ENCODE data around the gene OSBP2.

The OSBP2 gene

DNA sequence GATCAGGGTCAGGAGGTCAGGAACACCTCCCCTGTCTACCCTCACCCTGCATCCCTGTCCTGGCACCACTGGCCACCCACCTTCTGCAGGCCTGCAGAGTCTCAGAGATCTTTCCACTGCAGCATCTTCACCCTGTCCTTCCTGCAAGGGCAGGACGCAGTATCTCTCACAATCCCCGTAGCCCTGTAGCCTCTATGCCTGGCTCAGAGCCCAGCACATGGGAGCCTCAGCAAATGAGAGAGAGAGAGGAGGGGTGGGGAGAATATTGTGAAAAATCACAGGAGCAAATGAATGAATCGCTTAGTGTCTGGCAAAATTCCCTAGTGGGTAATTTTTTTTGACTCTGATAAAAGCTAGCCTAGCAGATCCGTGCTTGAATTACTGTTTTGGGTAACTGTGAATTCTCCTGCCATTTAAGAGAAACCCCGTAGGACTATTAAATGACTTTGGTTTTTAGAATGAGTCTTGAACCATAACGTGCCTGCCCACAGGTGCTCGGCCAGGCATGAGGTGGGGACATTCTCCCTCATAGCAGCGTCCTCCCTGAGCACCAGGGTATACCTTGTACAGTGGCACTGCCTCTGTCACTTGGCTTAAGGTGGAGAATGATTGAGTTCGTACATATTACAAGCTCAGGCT is 182.4 kb downstream of the OSBP2 start:
- DNase-seq (ENCODE audit: low read depth in 4 of 4, low spot score in 1 of 4), result no peak

DNA sequence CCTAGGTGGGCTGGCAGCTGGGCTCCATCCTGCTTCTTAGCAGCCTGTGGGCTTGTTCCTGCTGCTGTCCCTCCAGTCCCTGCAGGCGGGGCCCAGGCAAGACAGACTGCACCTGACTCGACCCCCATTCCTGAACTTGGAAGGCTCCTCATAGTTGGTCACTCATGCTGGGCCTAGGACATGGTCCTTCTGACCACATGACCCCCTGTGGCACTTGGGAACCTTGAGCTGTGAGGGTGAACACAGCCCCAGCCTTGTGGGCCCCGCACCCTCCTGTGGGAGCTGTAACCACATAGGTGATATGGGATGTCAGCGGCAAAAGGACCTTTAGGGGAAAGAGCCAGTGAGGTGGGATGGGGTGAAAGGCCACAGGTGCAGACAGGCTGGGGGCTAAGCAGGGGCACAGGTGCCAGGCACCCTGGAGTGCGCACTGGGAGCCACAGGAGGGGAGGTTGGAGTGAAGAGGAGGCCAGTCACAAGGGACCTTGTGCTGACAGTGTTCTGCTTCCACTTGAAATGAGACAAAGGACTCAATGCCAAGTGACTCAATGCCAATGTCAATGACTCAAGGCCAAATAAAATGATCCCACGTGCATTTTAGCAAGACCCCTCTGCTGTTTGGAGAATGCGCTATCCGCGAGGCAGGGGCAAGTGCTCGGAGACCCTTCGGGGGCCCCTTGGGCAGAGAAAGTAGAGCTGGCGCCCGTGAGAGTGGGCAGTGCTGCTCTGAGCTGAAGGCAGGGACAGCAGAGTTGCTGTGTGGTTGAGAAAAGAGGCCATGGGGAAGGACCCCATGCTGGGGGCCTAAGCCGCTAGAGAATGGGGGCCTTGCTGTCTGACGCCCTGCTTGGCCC is 183.2 kb downstream of the OSBP2 start:
- DNase-seq (ENCODE audit: low read depth in 4 of 4, low spot score in 1 of 4), result no peak

DNA sequence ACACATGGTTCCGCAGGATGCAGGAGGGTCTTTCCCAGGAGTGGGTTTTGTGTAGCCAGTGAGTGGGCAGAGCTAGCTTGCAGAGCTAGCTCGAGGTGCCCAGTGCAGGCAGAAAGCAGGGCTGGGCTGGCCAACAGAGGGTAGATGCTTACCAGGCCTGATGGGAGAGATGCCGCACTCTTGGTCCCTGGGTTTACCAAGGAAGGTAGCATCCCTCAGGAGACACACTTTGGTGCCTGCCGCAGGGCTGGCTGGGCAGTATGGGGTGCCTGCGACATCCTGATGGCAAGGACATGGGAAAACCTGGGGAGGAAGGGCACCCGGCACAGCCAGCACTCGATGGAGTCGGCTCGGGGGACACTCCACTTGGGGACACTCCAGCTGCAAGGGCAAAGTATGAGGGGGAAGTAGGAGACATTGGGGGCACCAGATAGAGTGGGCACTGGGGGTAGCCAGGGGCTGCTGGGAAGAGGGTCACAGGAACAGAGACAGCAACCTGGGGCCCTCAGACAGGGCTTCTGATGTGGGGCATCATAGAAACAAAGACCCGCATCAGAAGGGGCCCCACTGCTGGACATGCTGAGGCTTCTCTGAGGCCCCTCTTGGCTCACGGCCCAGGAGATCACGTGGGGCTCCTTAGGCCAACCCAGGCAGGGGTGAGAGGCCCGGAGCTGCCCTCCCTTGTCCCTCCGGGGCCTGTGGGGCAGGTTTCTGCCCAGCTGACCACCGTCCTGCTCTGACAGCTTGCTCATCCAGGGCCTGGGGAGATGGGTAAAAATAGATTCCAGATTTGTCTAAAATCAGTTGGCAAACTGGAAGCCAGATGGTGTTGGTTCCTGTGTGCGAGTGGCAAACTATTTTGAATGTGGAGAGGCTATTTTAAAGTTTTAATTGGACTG is 184.1 kb downstream of the OSBP2 start:
- DNase-seq (ENCODE audit: low read depth in 4 of 4, low spot score in 1 of 4), result no peak

DNA sequence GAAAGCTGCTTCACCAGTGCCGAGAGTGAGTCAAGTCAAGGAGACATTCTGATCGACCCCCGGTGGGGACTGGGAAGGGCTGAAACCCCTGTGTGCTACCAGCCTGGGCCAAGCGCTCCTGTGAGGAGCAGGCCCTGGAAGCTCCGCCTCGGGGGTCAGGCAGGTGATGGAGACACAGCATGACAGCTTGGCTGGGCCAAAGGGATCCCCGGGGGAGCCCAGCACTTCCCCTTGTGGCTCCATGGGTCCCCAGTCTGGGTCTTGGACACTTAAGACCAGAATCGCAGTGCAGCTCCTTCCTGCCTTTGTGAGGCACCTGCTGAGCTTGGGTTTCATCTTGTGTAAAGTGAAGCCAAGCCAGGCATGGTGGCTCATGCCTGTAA is 184.7 kb downstream of the OSBP2 start:
- DNase-seq (ENCODE audit: low read depth in 4 of 4, low spot score in 1 of 4), result no peak

DNA sequence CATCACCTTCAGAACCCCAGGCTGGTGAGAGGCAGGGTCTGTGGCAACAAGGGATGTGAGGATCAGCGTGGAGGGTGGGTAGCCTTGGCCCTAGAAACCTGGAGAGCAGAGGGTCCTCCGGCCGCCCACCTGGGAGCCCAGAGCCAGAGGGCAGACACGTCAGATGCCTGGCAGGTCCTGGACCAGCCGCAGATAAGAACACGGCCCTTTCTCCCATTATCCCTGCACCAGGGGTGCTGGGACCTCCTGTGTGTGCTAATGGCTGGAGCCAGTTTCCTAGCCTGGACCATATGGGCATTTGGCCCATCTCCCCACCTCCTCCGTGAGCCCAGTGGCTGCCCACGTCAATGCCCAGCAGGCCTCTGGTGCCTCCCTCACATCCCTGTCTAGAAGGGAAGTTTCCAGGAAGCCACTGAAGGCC is 185.5 kb downstream of the OSBP2 start:
- no peak for DNase-seq (ENCODE audit: low read depth in 4 of 4, low spot score in 1 of 4)

DNA sequence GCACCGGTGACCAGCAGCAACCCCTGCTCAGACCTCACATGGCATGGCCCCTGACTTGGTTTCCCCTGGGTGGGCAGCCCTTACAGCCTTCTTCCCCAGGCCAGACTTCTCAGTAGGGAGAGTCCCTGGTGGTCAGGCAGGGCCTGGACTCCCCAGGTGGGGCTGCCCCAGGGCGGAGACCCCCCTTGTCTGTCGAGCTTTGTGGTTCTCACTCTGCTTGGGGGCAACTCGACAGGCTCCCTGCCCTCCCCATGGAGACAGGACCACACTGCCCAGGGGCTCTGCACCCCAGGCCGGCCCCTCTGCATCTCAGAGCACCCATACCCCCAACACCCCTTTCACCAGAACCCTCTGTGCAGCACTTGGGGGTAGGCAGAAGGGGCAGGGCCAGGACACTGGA is 186.2 kb downstream of the OSBP2 start:
- DNase-seq (ENCODE audit: low read depth in 4 of 4, low spot score in 1 of 4), result no peak

DNA sequence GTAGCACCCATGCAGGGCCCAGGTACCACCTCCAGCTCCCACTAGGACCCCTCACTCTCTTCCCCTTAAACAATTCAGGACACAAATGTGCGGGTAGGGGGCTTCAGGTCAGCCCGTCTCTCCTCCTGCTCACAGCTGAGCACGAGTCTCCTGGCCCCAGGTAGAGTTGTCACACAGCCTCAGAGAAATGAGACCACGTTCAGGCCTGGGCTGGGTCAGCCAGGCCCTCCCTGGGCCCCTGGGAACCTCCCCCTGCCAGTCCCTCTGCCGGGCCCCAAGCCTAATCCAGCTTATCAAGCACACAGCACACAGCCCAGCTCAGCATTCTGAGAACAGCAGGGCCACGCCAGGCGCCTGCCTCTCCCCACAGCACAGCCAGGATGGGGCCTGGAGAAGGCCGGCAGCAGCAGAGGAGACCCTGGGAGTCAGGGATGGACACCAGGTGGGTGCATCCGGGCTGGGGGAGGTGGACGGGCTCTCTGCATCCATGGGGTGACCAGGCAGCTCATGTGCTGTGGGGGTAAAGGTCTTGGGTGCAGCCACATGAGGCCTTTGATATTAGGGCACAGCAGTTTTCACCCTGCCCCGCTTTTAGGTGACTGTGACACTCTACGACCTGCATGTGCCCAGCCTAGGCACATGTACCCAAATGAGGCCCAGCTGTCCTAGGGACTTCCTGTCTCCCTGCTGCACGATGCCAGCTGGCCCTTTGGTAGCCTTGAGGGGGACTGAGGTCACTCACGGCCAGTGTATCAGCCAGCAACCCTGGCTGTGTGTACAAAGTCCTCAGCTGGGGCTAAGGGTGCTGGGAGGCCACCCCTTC is 186.9 kb downstream of the OSBP2 start:
- no peak for DNase-seq (ENCODE audit: low read depth in 4 of 4, low spot score in 1 of 4)

DNA sequence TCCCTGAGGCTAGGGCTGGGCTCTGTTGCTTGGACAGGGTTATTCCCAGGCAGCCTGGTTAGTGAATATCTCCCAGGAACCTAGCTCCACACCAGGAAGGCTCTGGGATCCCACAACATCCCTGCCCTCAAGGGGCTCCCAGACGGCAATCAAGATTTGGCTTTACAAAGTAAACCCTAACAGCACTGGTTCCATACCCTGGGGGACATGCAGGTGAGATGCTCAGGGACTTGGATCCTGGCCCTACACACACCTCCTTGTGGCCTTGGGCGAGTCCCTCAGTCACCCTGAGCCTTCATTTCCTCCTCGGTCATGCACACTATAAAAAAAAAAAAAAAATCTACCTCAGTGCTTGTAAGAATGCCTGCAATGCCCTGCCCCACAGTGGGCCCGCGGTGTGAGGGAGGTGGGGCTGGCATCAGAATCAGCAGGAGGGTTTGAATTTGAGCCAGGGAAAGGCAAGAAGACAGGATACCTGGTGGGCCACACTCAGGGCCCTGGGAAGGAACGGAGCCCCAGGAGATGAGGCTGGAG is 187.6 kb downstream of the OSBP2 start:
- DNase-seq (ENCODE audit: low read depth in 4 of 4, low spot score in 1 of 4), result no peak

DNA sequence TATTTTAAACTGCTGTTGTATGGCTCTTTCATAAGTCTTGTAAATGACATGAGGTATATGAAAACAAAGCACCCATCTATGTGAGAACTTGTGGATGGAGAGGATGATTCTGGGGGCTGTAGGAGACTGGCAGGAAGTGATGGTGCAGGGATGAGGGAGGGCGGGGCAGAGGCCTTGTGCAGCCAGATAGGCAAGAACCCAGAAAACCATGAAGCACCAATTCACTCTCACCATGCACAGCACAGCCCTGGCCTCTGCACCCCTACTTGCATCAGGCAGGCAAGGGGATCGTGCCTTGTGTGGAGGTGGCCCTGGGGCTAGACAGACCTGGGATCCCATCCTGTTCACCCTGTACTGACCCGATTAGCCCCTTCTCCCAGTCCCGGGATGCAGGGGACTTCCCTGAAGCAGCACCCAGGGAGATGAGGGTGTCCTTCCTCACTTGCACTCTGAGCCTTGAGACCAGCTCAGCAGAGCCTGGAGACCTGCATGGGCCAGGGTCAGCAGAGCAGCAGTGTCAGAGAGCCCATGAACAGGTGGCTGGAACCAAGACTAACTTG is 188.4 kb downstream of the OSBP2 start:
- no peak for DNase-seq (ENCODE audit: low read depth in 4 of 4, low spot score in 1 of 4)

DNA sequence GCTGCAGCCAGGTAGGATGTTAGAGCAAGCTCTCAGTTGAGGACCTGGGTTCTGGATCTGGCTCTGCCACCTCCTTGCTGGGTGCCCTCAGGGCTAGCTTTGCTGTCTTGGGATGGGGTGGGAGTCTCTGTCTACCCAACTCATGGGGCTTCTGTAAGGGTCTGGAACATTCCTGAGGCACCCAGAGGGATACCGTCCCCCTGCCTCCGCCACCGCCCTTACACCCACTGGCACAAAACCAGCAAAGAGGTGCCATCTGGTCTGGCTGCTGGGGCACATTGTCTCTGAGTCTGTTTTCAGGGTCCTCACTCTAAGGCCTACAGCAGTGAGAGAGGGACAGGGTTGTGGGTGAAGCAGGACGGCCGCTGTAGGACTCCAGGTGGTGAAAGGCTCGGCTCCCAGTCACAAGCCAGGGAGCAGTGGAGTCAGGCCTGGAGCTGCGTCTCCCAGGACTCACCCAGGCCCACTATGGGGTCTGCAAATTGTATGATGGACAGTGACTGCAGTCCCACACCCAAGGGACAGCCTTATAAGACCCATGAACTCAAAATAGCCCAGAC is 189.0 kb downstream of the OSBP2 start:
- DNase-seq (ENCODE audit: low read depth in 4 of 4, low spot score in 1 of 4), result no peak

DNA sequence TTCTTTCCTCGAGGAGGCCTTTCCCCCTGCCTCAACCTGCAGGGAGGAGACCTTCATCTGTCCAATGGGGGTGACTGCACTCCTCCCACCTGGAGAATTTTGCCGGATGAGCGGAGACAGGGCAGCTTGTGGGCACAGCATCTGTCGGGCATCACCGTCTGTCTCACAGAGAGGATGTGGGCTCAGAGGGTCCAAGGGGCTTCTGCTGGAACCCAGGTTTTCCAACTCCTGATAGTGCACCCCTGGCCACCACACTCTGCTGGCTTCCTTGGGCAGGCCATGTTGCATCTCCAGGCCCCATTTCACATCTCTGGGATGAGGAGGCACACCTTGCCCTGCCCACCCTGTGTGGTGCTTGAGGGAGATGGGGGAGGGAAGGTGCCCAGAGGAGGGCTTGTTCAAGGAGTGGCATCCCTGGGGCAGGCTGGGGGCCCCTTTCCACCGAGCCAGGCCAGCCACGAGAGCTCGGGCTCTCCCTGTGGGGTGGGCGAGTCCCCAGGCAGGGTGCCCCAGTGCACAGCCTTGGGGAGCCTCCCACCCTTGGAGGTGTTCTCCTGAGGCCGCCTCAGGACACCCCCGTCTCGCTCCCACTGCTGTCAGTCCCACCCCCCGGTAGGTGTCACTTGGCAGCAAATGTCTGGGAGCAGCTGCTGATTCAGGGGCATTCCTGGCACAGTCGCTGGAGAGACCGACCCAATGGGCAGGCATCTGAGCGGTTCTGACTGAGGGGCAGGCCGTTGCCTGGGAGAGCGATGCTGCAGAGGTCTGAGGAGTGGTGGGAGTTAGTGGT is 189.7 kb downstream of the OSBP2 start:
- DNase-seq (ENCODE audit: low read depth in 4 of 4, low spot score in 1 of 4), result no peak

DNA sequence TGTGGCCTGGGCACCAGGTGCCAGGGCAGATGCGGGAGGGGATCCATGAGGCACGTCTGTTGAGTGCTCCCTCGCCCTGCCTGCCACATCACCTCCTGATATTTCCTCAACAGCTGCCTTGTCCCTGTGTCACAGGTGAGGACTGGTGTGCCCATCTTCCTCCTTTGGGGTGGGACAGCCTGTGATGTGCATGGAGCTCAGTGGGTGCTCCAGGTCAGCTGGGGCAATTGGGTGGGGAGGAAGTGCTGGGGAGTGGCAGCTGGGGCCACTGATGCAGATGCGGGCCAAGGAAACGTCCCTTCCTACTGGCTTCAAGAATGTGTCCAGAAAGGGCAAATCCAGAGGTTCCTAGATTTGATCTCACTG is 190.3 kb downstream of the OSBP2 start:
- no peak for DNase-seq (ENCODE audit: low read depth in 4 of 4, low spot score in 1 of 4)

DNA sequence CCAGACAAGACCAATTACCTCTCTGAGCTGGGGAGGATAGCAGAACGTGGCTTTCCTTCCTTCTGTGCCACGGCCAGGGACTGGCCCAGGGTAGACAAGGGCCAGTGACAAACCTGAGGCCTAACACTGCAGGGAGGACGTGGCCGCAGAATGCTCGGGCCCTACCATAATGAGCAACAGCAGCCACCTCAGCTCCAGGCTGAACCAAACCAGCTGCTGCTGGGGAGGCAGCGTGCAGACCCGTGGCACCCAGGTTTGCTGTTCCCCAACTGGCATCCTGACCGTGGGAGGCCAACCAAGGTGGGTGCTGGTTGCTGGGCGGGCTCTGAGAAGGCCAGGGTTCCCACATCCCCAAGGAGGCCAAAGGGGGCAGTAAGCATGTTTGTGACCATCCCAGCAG is 190.9 kb downstream of the OSBP2 start:
- no peak for DNase-seq (ENCODE audit: low read depth in 4 of 4, low spot score in 1 of 4)

DNA sequence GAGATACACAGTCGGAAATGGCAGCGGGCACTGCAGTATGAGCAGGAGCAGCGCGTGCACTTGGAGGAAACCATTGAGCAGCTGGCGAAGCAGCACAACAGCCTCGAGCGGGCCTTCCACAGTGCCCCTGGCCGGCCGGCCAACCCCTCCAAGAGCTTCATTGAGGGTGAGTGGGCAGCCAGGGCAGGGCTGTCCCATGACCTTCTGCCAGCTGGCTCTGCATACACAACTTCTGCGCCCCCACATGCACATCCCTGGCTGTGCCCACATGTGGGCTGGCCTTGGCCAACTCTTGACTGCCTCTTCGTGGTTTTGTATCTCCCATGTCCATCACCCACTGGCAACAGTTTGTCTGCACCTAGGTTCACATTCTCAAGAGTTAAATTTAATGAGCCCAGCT is 192.8 kb downstream of the OSBP2 start:
- DNase-seq (ENCODE audit: low read depth in 4 of 4, low spot score in 1 of 4), result no peak

DNA sequence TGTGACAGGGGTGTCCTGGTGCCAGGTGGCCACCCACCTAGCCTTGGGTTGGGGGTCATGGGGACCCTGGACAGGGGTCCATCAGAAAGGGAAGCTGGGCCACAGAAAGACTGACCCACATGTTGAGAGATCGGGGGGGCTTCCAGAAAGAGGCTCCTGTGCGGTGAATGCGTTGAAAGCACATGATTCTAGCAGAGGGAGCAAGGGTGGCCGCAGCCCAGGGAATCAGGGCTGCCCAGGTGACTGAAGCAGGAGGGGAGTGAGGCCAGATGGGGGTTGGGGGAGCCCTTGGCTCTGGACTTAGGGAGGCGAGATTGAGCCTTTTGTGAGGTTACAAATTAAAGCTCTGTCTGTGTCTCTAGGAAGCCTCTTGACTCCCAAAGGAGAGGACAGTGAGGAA is 193.2 kb downstream of the OSBP2 start:
- DNase-seq (ENCODE audit: low read depth in 4 of 4, low spot score in 1 of 4), result no peak

DNA sequence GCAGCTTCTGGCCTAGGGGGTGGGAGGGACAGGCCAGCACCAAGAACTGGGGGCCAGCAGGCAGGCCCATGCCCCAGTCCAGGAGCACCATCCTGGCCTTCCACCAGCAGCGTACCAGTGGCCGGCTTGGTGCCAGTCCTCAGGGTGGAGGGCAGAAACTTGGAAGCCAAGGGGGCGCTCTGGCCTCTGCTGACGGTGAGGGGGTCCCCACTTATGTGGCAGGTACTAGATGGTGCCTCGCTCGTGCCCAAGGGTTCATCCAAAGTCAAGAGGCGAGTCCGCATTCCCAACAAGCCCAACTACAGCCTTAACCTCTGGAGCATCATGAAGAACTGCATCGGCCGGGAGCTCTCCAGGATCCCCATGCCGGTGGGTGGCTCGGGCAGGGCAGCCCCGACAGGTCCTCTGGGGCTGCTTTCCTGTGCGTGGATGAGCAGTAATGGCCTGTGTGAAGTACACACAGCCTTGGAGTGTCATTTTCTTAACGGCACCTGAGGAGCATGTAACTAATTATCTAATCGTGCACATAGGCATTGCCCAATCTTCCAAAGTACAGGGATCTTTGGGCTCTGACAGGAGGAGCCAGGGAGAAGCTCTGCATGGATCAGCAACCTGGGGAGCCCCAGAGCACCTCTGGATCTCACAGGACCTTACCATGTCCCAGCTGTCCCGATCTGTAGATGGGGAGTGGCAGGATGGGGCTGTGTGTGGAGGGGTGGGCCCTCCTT is 194.8 kb downstream of the OSBP2 start:
- DNase-seq (ENCODE audit: low read depth in 4 of 4, low spot score in 1 of 4), result no peak

DNA sequence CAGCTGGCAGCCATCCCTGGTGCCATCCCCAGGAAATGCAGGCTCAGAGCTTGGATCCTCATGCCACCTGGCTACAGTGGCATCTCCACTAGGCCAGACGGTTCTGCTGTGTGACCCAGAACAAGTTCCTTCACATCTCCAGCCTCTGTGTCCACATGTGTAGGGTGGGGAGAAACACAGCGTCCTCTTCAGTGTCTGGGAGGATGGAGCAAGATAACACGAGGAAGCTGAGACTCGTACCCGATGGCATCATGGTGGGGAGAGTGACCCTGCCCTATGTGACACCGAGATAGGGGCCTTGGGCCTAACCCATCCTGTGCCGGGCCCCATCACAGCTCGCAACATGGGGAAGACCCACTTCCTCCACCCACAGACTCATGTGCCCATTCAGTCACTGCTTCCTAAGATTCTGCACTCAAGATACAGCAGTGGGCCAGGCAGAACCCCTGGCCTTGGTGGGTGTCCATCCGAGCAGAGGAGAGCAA is 195.4 kb downstream of the OSBP2 start:
- DNase-seq (ENCODE audit: low read depth in 4 of 4, low spot score in 1 of 4), result no peak

DNA sequence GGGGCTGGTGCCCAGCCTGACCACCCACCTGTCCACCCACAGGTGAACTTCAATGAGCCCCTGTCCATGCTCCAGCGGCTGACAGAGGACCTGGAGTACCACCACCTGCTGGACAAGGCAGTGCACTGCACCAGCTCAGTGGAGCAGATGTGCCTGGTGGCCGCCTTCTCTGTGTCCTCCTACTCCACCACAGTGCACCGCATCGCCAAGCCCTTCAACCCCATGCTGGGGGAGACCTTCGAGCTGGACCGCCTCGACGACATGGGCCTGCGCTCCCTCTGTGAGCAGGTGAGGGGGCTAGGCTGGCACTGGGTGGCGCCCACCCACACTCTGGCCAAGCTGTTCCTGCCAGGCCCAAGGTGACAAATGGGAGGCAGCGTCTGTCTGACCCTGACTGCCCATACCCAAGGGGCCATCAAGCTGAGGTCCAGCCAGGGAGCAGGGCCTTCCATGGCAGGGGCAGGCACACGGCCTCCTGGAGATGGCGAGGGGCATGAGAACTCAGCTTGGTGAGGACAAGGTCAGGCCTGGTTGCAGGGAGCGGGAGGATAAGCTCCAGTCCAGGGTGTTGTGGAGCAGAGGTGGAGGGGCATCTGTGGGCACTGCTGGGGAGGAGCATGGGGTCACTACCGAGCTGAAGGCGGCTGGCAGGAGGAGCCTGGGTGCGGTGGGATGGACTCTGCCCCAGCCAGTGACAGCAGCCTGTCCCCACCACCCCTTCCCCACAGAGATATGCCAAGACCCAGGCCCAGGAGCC is 196.2 kb downstream of the OSBP2 start:
- DNase-seq (ENCODE audit: low read depth in 4 of 4, low spot score in 1 of 4), result peak in 2 of 4 experiments; percentile 13 to 20
